H9 (cell line): ENCODE measurements around the gene NEURL4. TPM values are rescaled to one million over a fixed set of nuclear protein-coding genes. Genes with fewer than 3 reads are reported as not detected.

Experiments
- DNase-seq: peaks from one replicate; pipeline ENCODE4 v3.0.0-alpha.2; 2017
- H2AFZ ChIP-seq: one replicate; pipeline ENCODE4 v1.6.1; 2013; ENCODE audit warnings: mild to moderate bottlenecking, low read length, control low read depth, moderate library complexity
- H2AK5ac ChIP-seq: 2 replicates; pipeline ENCODE4 v1.6.1; 2013; ENCODE audit warnings: low read length, control low read depth, mixed read lengths; ENCODE audit not compliant: insufficient read length
- H2BK120ac ChIP-seq: one replicate; pipeline ENCODE4 v1.6.1; 2013; ENCODE audit warnings: low read depth, mild to moderate bottlenecking, low read length, control low read depth, inconsistent platforms; ENCODE audit not compliant: poor library complexity, severe bottlenecking
- H2BK12ac ChIP-seq: 2 replicates; pipeline ENCODE4 v1.6.1; 2013; ENCODE audit warnings: low read length, control low read depth, mixed read lengths, low read depth; ENCODE audit not compliant: insufficient read length
- H2BK15ac ChIP-seq: 2 replicates; pipeline ENCODE4 v1.6.1; 2013; ENCODE audit warnings: low read depth, low read length, control low read depth
- H2BK20ac ChIP-seq: one replicate; pipeline ENCODE4 v1.6.1; 2013; ENCODE audit warnings: low read depth, mild to moderate bottlenecking, low read length, control low read depth, inconsistent platforms; ENCODE audit not compliant: poor library complexity, severe bottlenecking
- H2BK5ac ChIP-seq: 2 replicates; pipeline ENCODE4 v1.6.1; 2013; ENCODE audit warnings: low read length, control low read depth, mixed read lengths; ENCODE audit not compliant: insufficient read length
- H3K14ac ChIP-seq: 2 replicates; pipeline ENCODE4 v1.6.1; 2013; ENCODE audit warnings: low read length, control low read depth; ENCODE audit not compliant: insufficient read depth
- H3K18ac ChIP-seq: 2 replicates; pipeline ENCODE4 v1.6.1; 2013; ENCODE audit warnings: low read depth, mild to moderate bottlenecking, mixed read lengths, low read length, control low read depth; ENCODE audit not compliant: insufficient read length
- H3K23ac ChIP-seq: 2 replicates; pipeline ENCODE4 v1.6.1; 2013; ENCODE audit warnings: low read length, control low read depth, mixed read lengths, low read depth; ENCODE audit not compliant: insufficient read length
- H3K23me2 ChIP-seq: 2 replicates; pipeline ENCODE4 v1.6.1; 2013; ENCODE audit warnings: low read depth, mild to moderate bottlenecking, mixed read lengths, low read length, control low read depth; ENCODE audit not compliant: insufficient read length, poor library complexity, severe bottlenecking
- H3K27ac ChIP-seq: 2 replicates; pipeline ENCODE4 v1.5.1; 2013; ENCODE audit warnings: low read length, control low read depth, mixed read lengths, low read depth; ENCODE audit not compliant: insufficient read length
- H3K27me3 ChIP-seq: 2 replicates; pipeline ENCODE4 v1.6.1; 2013; ENCODE audit warnings: low read length, control low read depth, inconsistent platforms; ENCODE audit not compliant: insufficient read depth
- H3K4ac ChIP-seq: 2 replicates; pipeline ENCODE4 v1.6.1; 2013; ENCODE audit warnings: low read depth, mild to moderate bottlenecking, control low read depth, inconsistent platforms, low read length, moderate library complexity
- H3K4me1 ChIP-seq: 2 replicates; pipeline ENCODE4 v1.6.1; 2013; ENCODE audit warnings: low read length, control low read depth, inconsistent platforms; ENCODE audit not compliant: insufficient read depth
- H3K4me2 ChIP-seq: 2 replicates; pipeline ENCODE4 v1.6.1; 2013; ENCODE audit warnings: low read length, control low read depth, mixed read lengths; ENCODE audit not compliant: insufficient read length, insufficient read depth
- H3K56ac ChIP-seq: 2 replicates; pipeline ENCODE4 v1.6.1; 2013; ENCODE audit warnings: low read depth, mild to moderate bottlenecking, mixed read lengths, low read length, control low read depth; ENCODE audit not compliant: insufficient read length
- H3K79me1 ChIP-seq: 2 replicates; pipeline ENCODE4 v1.6.1; 2013; ENCODE audit warnings: low read depth, mild to moderate bottlenecking, moderate library complexity, low read length, control low read depth, inconsistent platforms; ENCODE audit not compliant: insufficient read depth, poor library complexity, severe bottlenecking
- H3K79me2 ChIP-seq: 2 replicates; pipeline ENCODE4 v1.6.1; 2013; ENCODE audit warnings: low read length, control low read depth, inconsistent platforms; ENCODE audit not compliant: insufficient read depth
- H3K9ac ChIP-seq: 2 replicates; pipeline ENCODE4 v1.6.1; 2013; ENCODE audit warnings: low read length, control low read depth, mixed read lengths; ENCODE audit not compliant: insufficient read length; ENCODE audit errors: extremely low read depth
- H3K9me3 ChIP-seq: one replicate; pipeline ENCODE4 v1.6.1; 2013; ENCODE audit warnings: low read depth, low read length, inconsistent platforms; ENCODE audit not compliant: control insufficient read depth
- H3T11ph ChIP-seq: one replicate; pipeline ENCODE4 v1.6.1; 2013; ENCODE audit warnings: mild to moderate bottlenecking, low read length, control low read depth, inconsistent platforms
- H4K20me1 ChIP-seq: one replicate; pipeline ENCODE4 v1.6.1; 2013; ENCODE audit not compliant: control insufficient read depth, insufficient read length, insufficient read depth
- H4K5ac ChIP-seq: 2 replicates; pipeline ENCODE4 v1.6.1; 2013; ENCODE audit warnings: low read depth, mild to moderate bottlenecking, mixed read lengths, low read length, control low read depth; ENCODE audit not compliant: insufficient read length
- H4K8ac ChIP-seq: replicated peaks from 2 replicates; pipeline ENCODE4 v1.6.1; 2013; ENCODE audit warnings: low read length, control low read depth, mixed read lengths, low read depth; ENCODE audit not compliant: insufficient read length
- H4K91ac ChIP-seq: 2 replicates; pipeline ENCODE4 v1.6.1; 2013; ENCODE audit warnings: low read depth, mild to moderate bottlenecking, moderate library complexity, mixed read lengths, low read length, control low read depth; ENCODE audit not compliant: insufficient read length
- H3K27ac Mint-ChIP-seq, 3 experiments: 2 replicates in 2 of 3; 3 replicates in 1 of 3; pipeline ENCODE4 v1.8.0; 2020 to 2021; ENCODE audit warnings: mixed read lengths in 3 of 3, mild to moderate bottlenecking in 1 of 3, moderate library complexity in 1 of 3
- H3K27me3 Mint-ChIP-seq: 2 replicates; pipeline ENCODE4 v1.8.0; 2021; ENCODE audit warnings: low read depth, mild to moderate bottlenecking, moderate library complexity, mixed read lengths
- H3K36me3 Mint-ChIP-seq, 3 experiments: 2 replicates in 2 of 3; 3 replicates in 1 of 3; pipeline ENCODE4 v1.8.0; 2020 to 2021; ENCODE audit warnings: low read depth in 3 of 3, mixed read lengths in 3 of 3; ENCODE audit not compliant: insufficient read depth in 1 of 3
- H3K4me1 Mint-ChIP-seq, 2 experiments: 2 replicates each; pipeline ENCODE4 v1.8.0; 2020; ENCODE audit warnings: mixed read lengths in 2 of 2
- H3K4me3 Mint-ChIP-seq, 2 experiments: 2 replicates in 1 of 2; 3 replicates in 1 of 2; pipeline ENCODE4 v1.8.0; 2020 to 2021; ENCODE audit warnings: mild to moderate bottlenecking in 2 of 2, mixed read lengths in 2 of 2, moderate library complexity in 1 of 2
- H3K9me3 Mint-ChIP-seq, 2 experiments: 2 replicates in 1 of 2; 3 replicates in 1 of 2; pipeline ENCODE4 v1.8.0; 2020; ENCODE audit warnings: mild to moderate bottlenecking in 2 of 2, mixed read lengths in 2 of 2, moderate library complexity in 1 of 2
- WGBS: extraction: QIAGEN DNeasy Blood & Tissue Kit; methylation state at CpG from one replicate; pipeline ENCODE4 v1.1.7; 2013; ENCODE audit warnings: missing lambda C conversion rate, low lambda C conversion rate, mixed read lengths; ENCODE audit not compliant: insufficient read length; ENCODE audit errors: extremely low coverage; 5-methylcytosine and 5-hydroxymethylcytosine counted together
- total RNA-seq: library from RNA; stranded (reverse); gene quantifications from 2 replicates; pipeline ENCODE4 v1.2.1, GENCODE V29; 2021
- TF ChIP-seq, protein P1 (sequence below): fragments of 200-600 bp; sonication (generic); conservative IDR thresholded peaks from 3 replicates; pipeline ENCODE4 v1.8.0; 2021; ENCODE audit warnings: antibody characterized with exemption, mild to moderate bottlenecking

Gene NEURL4
- total RNA-seq, 1 experiment from 2014 or later = 54.8 TPM

DNA sequence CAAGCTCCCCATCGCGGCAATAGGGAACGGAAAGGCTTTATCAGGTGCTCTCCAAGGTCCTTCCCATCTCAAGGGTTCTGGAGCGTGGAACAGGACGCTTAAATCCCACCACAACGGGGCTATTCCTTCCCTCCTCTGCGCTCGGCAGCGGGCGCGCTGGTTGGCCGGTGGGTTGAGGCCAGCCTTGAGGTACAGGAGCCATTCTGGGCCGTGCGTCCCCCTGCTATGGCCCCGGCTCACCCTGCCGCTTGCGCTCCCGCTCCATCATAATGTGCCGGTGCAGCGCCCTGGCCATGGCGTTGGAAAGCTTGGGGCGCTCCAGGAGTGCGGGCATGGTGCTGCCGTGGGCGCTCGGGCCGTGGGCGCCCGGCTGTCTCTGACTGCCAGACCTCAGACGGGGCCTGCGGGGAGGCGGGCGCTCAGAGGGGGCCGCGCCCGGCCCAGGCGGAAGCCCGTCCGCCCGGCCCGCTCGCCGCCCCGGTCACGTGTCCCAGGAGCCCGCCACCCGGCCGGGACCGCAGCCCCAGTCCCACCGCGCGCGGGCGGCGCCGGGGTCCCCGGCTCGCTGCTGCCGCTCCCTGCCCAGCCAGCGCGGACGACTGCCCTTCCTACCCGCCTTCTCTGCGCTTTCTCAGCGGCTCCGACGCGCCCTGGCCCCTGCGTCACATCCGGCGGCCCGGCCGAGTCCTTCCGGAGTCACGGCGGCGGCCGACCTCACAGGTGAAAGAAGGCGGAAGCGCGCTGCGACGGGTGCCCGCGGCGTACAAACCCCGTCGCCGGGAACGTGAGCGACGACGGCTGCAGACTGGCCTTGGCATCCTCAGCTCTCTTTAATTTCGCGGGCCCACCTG, 14.2 kb downstream of the NEURL4 start, which contains the start of gene GPS2:
TSS of gene GPS2 (minus strand) at position 642 of the 851 bp plus-strand sequence. CDS start at position 334, 308 bp downstream.
- H3K23ac ChIP-seq = no peak within 1 kb of the TSS
- H3K36me3 Mint-ChIP-seq = peaks cover 46 to 78% (median 74%) of the 10 kb centered on the region in 3 experiments
- peaks cover 26% of the 10 kb centered on the region in 2 experiments for H3K4me1 Mint-ChIP-seq
- H2BK120ac ChIP-seq = no peak within 1 kb of the TSS
- H3K79me1 ChIP-seq = no peaks in the 10 kb centered on the region
- H3K9me3 Mint-ChIP-seq = no peaks in the 10 kb centered on the region; a peak in 1 of 5 replicates
- no peak within 1 kb of the TSS for H2BK20ac ChIP-seq
- H2BK5ac ChIP-seq = no peak within 1 kb of the TSS
- no peaks in the 10 kb centered on the region for H3K9me3 ChIP-seq
- H4K8ac ChIP-seq = no peak within 1 kb of the TSS
- H3T11ph ChIP-seq = no peak within 1 kb of the TSS
- peak within 1 kb of the TSS; percentile 61 for H3K4me2 ChIP-seq
- H3K27ac ChIP-seq = no peak within 1 kb of the TSS
- peak; percentile 95 for DNase-seq
- H3K23me2 ChIP-seq = peaks cover 10% of the 10 kb centered on the region
- H3K4ac ChIP-seq = no peak within 1 kb of the TSS
- WGBS = no CpG with 5 or more reads among the region's 95 CpGs
- no peak within 1 kb of the TSS for H4K5ac ChIP-seq
- peak within 1 kb of the TSS; percentile 79 to 94 (median 86); a peak in 6 of 7 replicates for H3K27ac Mint-ChIP-seq
- H3K4me1 ChIP-seq = no peaks in the 10 kb centered on the region
- no peak within 1 kb of the TSS for H2BK15ac ChIP-seq
- no peak within 1 kb of the TSS for H2AK5ac ChIP-seq
- peak within 1 kb of the TSS; percentile 77 to 87 for H3K4me3 Mint-ChIP-seq
- no peaks in the 10 kb centered on the region; the same call in 1 of the 2 replicates for H3K27me3 Mint-ChIP-seq
- TF ChIP-seq, protein P1, sequence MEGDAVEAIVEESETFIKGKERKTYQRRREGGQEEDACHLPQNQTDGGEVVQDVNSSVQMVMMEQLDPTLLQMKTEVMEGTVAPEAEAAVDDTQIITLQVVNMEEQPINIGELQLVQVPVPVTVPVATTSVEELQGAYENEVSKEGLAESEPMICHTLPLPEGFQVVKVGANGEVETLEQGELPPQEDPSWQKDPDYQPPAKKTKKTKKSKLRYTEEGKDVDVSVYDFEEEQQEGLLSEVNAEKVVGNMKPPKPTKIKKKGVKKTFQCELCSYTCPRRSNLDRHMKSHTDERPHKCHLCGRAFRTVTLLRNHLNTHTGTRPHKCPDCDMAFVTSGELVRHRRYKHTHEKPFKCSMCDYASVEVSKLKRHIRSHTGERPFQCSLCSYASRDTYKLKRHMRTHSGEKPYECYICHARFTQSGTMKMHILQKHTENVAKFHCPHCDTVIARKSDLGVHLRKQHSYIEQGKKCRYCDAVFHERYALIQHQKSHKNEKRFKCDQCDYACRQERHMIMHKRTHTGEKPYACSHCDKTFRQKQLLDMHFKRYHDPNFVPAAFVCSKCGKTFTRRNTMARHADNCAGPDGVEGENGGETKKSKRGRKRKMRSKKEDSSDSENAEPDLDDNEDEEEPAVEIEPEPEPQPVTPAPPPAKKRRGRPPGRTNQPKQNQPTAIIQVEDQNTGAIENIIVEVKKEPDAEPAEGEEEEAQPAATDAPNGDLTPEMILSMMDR = no peak
- H3K79me2 ChIP-seq = peaks cover 2% of the 10 kb centered on the region; the same call in 1 of the 2 replicates
- H3K9ac ChIP-seq = peak within 1 kb of the TSS; percentile 58
- H4K91ac ChIP-seq = no peak within 1 kb of the TSS
- no peak within 1 kb of the TSS for H2BK12ac ChIP-seq
- H3K18ac ChIP-seq = peak within 1 kb of the TSS; percentile 77
- H2AFZ ChIP-seq = no peak within 1 kb of the TSS
- H3K27me3 ChIP-seq = no peaks in the 10 kb centered on the region
- H3K14ac ChIP-seq = peak within 1 kb of the TSS; percentile 44; the same call in 1 of the 2 replicates
- H3K56ac ChIP-seq = no peak within 1 kb of the TSS
- no peaks in the 10 kb centered on the region for H4K20me1 ChIP-seq
